GM12873 (cell line): ENCODE results near the gene C10orf143.

Experiments
- CTCF ChIP-seq: IDR thresholded peaks from 2 replicates; pipeline ENCODE4 v1.5.1; 2012; ENCODE audit warnings: low read depth, mild to moderate bottlenecking, moderate library complexity, low read length, control low read depth; ENCODE audit not compliant: insufficient read depth; ENCODE audit errors: missing control alignments

C10orf143 gene

GRCh38 chr10:130128062-130128781 is 17.6 kb upstream of the C10orf143 start:
- no peak for TF ChIP-seq CTCF

GRCh38 chr10:130127364-130128061 is 16.9 kb upstream of the C10orf143 start:
- peak; percentile 83 for TF ChIP-seq CTCF

GRCh38 chr10:130121486-130122079 is 11.0 kb upstream of the C10orf143 start:
- no peak for TF ChIP-seq CTCF

GRCh38 chr10:130112821-130113220 is 2.2 kb upstream of the C10orf143 start:
- TF ChIP-seq CTCF = no peak

- no peak for TF ChIP-seq CTCF
Observed at GRCh38 chr10:130111852-130112180, 1.2 kb upstream of the C10orf143 start.

- no peak for TF ChIP-seq CTCF
Observed at GRCh38 chr10:130111113-130111851, 652 bp upstream of the C10orf143 start.

GRCh38 chr10:130109796-130110245 is 809 bp downstream of the C10orf143 start:
- peak; percentile 82 for TF ChIP-seq CTCF
